ENCODE measurements around the gene MPDU1.
"Not testable (repeated sequence)": the region's sequence is repeated elsewhere in the genome, so short reads cannot be mapped to it uniquely, and the experiment has no call there.

Gene MPDU1

GRCh38 chr17:7582396-7583252 is 1.0 kb upstream of the MPDU1 start:
- no peak for DNase-seq

GRCh38 chr17:7586673-7587419 is 3.2 kb downstream of the MPDU1 start:
- no peak for DNase-seq

- no peak for DNase-seq
Measured at GRCh38 chr17:7587420-7588151, 3.9 kb downstream of the MPDU1 start.

GRCh38 chr17:7588553-7589203 is 5.0 kb downstream of the MPDU1 start:
- DNase-seq = no peak

GRCh38 chr17:7589204-7589868 is 5.7 kb downstream of the MPDU1 start:
- peak; percentile 87 for DNase-seq

GRCh38 chr17:7589891-7590691 is 6.4 kb downstream of the MPDU1 start, which contains the start of gene SOX15:
Gene SOX15, minus strand, starts transcription at chr17:7590094. Its CDS starts 418 bp downstream, at chr17:7589676.
- DNase-seq = no peak

GRCh38 chr17:7590743-7591142 is 7.1 kb downstream of the MPDU1 start:
- DNase-seq = no peak

GRCh38 chr17:7591596-7591995 is 7.9 kb downstream of the MPDU1 start:
- no peak for DNase-seq

- DNase-seq = no peak
Measured at GRCh38 chr17:7592422-7593021, 8.9 kb downstream of the MPDU1 start.

GRCh38 chr17:7593296-7593695 is 9.6 kb downstream of the MPDU1 start:
- DNase-seq = no peak

- not testable (repeated sequence) for DNase-seq
Measured at GRCh38 chr17:7597561-7597960, 13.9 kb downstream of the MPDU1 start.

- no peak for DNase-seq
Measured at GRCh38 chr17:7606280-7606679, 22.6 kb downstream of the MPDU1 start.

GRCh38 chr17:7610641-7611040 is 27.0 kb downstream of the MPDU1 start:
- DNase-seq = no peak

- DNase-seq = no peak
Measured at GRCh38 chr17:7611635-7612293, 28.1 kb downstream of the MPDU1 start.

- no peak for DNase-seq
Measured at GRCh38 chr17:7612294-7612640, 28.6 kb downstream of the MPDU1 start.

GRCh38 chr17:7613769-7614424 is 30.2 kb downstream of the MPDU1 start:
- no peak for DNase-seq

GRCh38 chr17:7614425-7615264 is 31.0 kb downstream of the MPDU1 start, which contains the start of gene FXR2:
Gene FXR2, minus strand, starts transcription at chr17:7614897. Its CDS starts 365 bp downstream, at chr17:7614532.
- peak; percentile 99 for DNase-seq

- no peak for DNase-seq
Measured at GRCh38 chr17:7615265-7615747, 31.7 kb downstream of the MPDU1 start.

- DNase-seq = no peak
Measured at GRCh38 chr17:7618608-7619007, 35.0 kb downstream of the MPDU1 start.
